Measurements from ENCODE around the gene OR10Z1.

DNA sequence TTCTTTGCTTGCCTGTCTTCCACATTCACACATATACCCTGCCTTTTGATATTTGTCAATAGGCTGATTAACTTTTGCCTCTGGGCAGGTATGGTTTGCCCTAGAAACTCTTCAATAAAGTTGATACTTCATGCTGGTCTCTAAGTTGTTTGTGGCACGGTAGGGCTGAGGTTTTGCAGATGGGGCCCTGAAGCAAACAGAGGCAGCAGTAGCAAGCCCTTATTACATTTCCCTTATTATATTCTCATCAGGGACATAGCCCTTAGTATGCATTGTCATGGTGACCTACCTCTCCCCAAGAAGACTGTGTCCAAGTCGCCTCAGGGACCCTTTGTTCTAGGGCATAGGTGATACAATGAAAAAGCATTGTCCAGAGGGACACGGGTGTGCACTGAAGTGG is 34.6 kb upstream of the OR10Z1 start, which contains the start of gene OR6P1:
- TF ChIP-seq, protein P1, sequence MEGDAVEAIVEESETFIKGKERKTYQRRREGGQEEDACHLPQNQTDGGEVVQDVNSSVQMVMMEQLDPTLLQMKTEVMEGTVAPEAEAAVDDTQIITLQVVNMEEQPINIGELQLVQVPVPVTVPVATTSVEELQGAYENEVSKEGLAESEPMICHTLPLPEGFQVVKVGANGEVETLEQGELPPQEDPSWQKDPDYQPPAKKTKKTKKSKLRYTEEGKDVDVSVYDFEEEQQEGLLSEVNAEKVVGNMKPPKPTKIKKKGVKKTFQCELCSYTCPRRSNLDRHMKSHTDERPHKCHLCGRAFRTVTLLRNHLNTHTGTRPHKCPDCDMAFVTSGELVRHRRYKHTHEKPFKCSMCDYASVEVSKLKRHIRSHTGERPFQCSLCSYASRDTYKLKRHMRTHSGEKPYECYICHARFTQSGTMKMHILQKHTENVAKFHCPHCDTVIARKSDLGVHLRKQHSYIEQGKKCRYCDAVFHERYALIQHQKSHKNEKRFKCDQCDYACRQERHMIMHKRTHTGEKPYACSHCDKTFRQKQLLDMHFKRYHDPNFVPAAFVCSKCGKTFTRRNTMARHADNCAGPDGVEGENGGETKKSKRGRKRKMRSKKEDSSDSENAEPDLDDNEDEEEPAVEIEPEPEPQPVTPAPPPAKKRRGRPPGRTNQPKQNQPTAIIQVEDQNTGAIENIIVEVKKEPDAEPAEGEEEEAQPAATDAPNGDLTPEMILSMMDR (IDR thresholded peaks at IDR 0.05): no peak
- no peak for TF ChIP-seq EZH2 (IDR thresholded peaks at IDR 0.05)
